K562 (cell line): ENCODE data around the gene FFAR1. TPM values are rescaled to one million over a fixed set of nuclear protein-coding genes. Genes with fewer than 3 reads are reported as not detected.

Experiments
- ATAC-seq: fragments of 200-7000 bp; cut with Tn5 transposase; 3 replicates; pipeline ENCODE4 v1.9.1; 2020; ENCODE audit warnings: moderate library complexity
- BruUV-seq: library from RNA; stranded (reverse); fragments of 400-500 nt; replicated peaks from 2 replicates; lab custom pipeline; 2021; lab: Mats Ljungman, UMichigan
- CTCF ChIA-PET: fragments of 300-600 bp; formaldehyde crosslinking; extraction: SDS; loops from one replicate; lab custom pipeline; 2021; ENCODE audit warnings: low intra/inter-chr PET ratio; lab: Yijun Ruan, JAX
- POLR2A ChIA-PET: fragments of 300-600, 350-650 bp; sonication (Branson Sonifier 250); formaldehyde crosslinking; extraction: SDS; loops from one replicate; lab custom pipeline; 2021; ENCODE audit warnings: antibody characterized with exemption, inconsistent platforms; lab: Yijun Ruan, JAX
- DNase-seq, 4 experiments: peaks; one replicate each; pipeline versions ENCODE4 v3.0.0 to v3.0.0-alpha.2; 2011 to 2018; ENCODE audit warnings: low spot score in 3 of 4, mixed read lengths in 3 of 4; ENCODE audit errors: extremely low read depth in 1 of 4
- FAIRE-seq: peaks from 2 replicates; lab custom pipeline; 2011; peaks lifted over from hg19 to GRCh38; lab: Jason Lieb, UNC
- H2AFZ ChIP-seq: 2 replicates; pipeline ENCODE4 v1.6.0; 2011; ENCODE audit warnings: low read depth, low read length, control low read depth, inconsistent platforms
- H3K27ac ChIP-seq: fragments of 200-600 bp; 3 replicates; pipeline ENCODE4 v1.8.0; 2011; ENCODE audit warnings: low read depth, mild to moderate bottlenecking, control low read depth, inconsistent platforms, low read length, moderate library complexity, mixed read lengths; ENCODE audit errors: extremely low read depth
- H3K27me3 ChIP-seq, 2 experiments: fragments of 300-600 bp in 1 of 2; 2 replicates in 1 of 2; 3 replicates in 1 of 2; pipeline versions ENCODE4 v1.6.0 to v1.8.0; 2011; ENCODE audit warnings: inconsistent platforms in 2 of 2, low read length in 2 of 2, mild to moderate bottlenecking in 1 of 2, mixed read lengths in 1 of 2, moderate library complexity in 1 of 2; ENCODE audit not compliant: control insufficient read depth in 2 of 2, insufficient read depth in 2 of 2
- H3K36me3 ChIP-seq: fragments of 300-600 bp; 3 replicates; pipeline ENCODE4 v1.8.0; 2011; ENCODE audit warnings: mild to moderate bottlenecking, low read length, inconsistent platforms; ENCODE audit not compliant: control insufficient read depth, insufficient read depth
- H3K4me1 ChIP-seq, 2 experiments: fragments of 200-600 bp in 1 of 2; replicated peaks in 1 of 2; 2 replicates in 1 of 2; 3 replicates in 1 of 2; pipeline versions ENCODE4 v1.5.1 to v1.8.0; 2011; ENCODE audit warnings: inconsistent platforms in 2 of 2, low read length in 2 of 2, mild to moderate bottlenecking in 1 of 2, mixed read lengths in 1 of 2, moderate library complexity in 1 of 2; ENCODE audit not compliant: control insufficient read depth in 2 of 2, insufficient read depth in 2 of 2
- H3K4me2 ChIP-seq: 2 replicates; pipeline ENCODE4 v1.6.1; 2011; ENCODE audit warnings: low read length, control low read depth, inconsistent platforms, mixed read lengths; ENCODE audit not compliant: insufficient read depth
- H3K4me3 ChIP-seq: fragments of 200-600 bp; sonication (generic), shearing (Covaris generic); 2 replicates; pipeline ENCODE4 v1.5.1; 2016; ENCODE audit warnings: control low read depth, inconsistent platforms
- H3K79me2 ChIP-seq: fragments of 200-600 bp; 3 replicates; pipeline ENCODE4 v1.8.0; 2011; ENCODE audit warnings: low read length, inconsistent platforms; ENCODE audit not compliant: control insufficient read depth, insufficient read depth
- H3K9ac ChIP-seq, 2 experiments: 2 replicates each; pipeline versions ENCODE4 v1.6.0 to v1.6.1; 2011; ENCODE audit warnings: low read depth in 2 of 2, low read length in 2 of 2, control low read depth in 1 of 2, inconsistent platforms in 1 of 2, mild to moderate bottlenecking in 1 of 2, mixed read lengths in 1 of 2; ENCODE audit not compliant: insufficient read depth in 1 of 2
- H3K9me1 ChIP-seq: one replicate; pipeline ENCODE4 v1.6.0; 2011; ENCODE audit warnings: inconsistent platforms, mild to moderate bottlenecking, low read length, moderate library complexity; ENCODE audit not compliant: control insufficient read depth, insufficient read depth
- H3K9me3 ChIP-seq: replicated peaks from 2 replicates; pipeline ENCODE4 v1.5.1; 2011; ENCODE audit warnings: low read depth, low read length, inconsistent platforms; ENCODE audit not compliant: control insufficient read depth, insufficient read depth
- H4K20me1 ChIP-seq: replicated peaks from 2 replicates; pipeline ENCODE4 v1.6.1; 2011; ENCODE audit warnings: low read length, inconsistent platforms, mixed read lengths; ENCODE audit not compliant: control insufficient read depth, insufficient read depth
- ELK3 ChIP-seq: fragments of 450-650 bp; formaldehyde crosslinking; IDR thresholded peaks from 2 replicates; pipeline ENCODE4 v1.4.0; 2020; ENCODE audit warnings: mild to moderate bottlenecking
- FOXP1 ChIP-seq: sonication (generic); formaldehyde crosslinking; IDR thresholded peaks from 2 replicates; pipeline ENCODE4 v1.8.0; 2022; ENCODE audit warnings: mild to moderate bottlenecking, missing genetic modification reagents
- JUNB ChIP-seq: fragments of 450-650 bp; formaldehyde crosslinking; conservative IDR thresholded peaks from 2 replicates; pipeline ENCODE4 v1.4.0; 2020; ENCODE audit warnings: mild to moderate bottlenecking
- MED1 ChIP-seq: sonication (generic); formaldehyde crosslinking; IDR thresholded peaks from 2 replicates; pipeline ENCODE4 v1.8.1; 2023; ENCODE audit warnings: missing genetic modification reagents, borderline replicate concordance
- NFYB ChIP-seq: IDR thresholded peaks from 2 replicates; pipeline ENCODE4 v1.6.1; 2011; ENCODE audit warnings: mild to moderate bottlenecking, moderate library complexity; ENCODE audit not compliant: insufficient read length; ENCODE audit errors: extremely low read depth
- POLR2G ChIP-seq: fragments of 200-400 bp; formaldehyde crosslinking; IDR thresholded peaks from 2 replicates; pipeline ENCODE4 v1.6.1; 2017; ENCODE audit warnings: low read depth, mild to moderate bottlenecking, antibody characterized with exemption, low read length, moderate library complexity
- RBM14 ChIP-seq: fragments of 200-400 bp; formaldehyde crosslinking; IDR thresholded peaks from 2 replicates; pipeline ENCODE4 v1.6.1; 2018; ENCODE audit warnings: low read depth, mild to moderate bottlenecking, low read length, moderate library complexity, borderline replicate concordance; ENCODE audit not compliant: insufficient read depth
- ZNF354B ChIP-seq: fragments of 250-450 bp; sonication (Bioruptor Pico); IDR thresholded peaks from 2 replicates; pipeline ENCODE4 v1.4.0; 2020
- ZNF561 ChIP-seq: fragments of 450-650 bp; formaldehyde crosslinking; conservative IDR thresholded peaks from 2 replicates; pipeline ENCODE4 v1.4.0; 2020; ENCODE audit warnings: mild to moderate bottlenecking, moderate library complexity
- WGBS: fragments of 100-300 bp; shearing (Covaris generic); methylation state at CpG from one replicate; pipeline ENCODE4 v1.1.6; 2016; ENCODE audit warnings: low coverage, mixed read lengths; ENCODE audit not compliant: insufficient coverage; ENCODE audit errors: missing lambda C conversion rate; 5-methylcytosine and 5-hydroxymethylcytosine counted together
- in situ Hi-C: fragments of 300-500 bp; cut with MboI; formaldehyde crosslinking; loops from 4 replicates; pipeline ENCODE4 v1.15.0; 2018; ENCODE audit warnings: inconsistent platforms, mixed read lengths
- intact Hi-C: fragments of 100-400 bp; cut with micrococcal nuclease; formaldehyde crosslinking; loops from 2 replicates; pipeline ENCODE4 v1.14.2; 2022
- polyA plus RNA-seq, 8 experiments: library from polyadenylated mRNA; depleted of rRNA in 4 of 8; stranded (reverse) in 5 of 8; unstranded in 3 of 8; fragments of >200 nt; fragmentation: Nextera tagmentation in 2 of 8; fragmentation: Illumina TruSeq in 1 of 8; extraction: Ambion mirVana in 2 of 8; extraction: Trizol in 1 of 8; gene quantifications; 2 replicates each; pipeline versions ENCODE4 v1.2.1 to v1.2.3, GENCODE V29; 2011 to 2014; ENCODE audit warnings: inconsistent platforms in 1 of 8, missing spikeins in 1 of 8
- total RNA-seq, 7 experiments: library from RNA; depleted of rRNA in 6 of 7; stranded (reverse); fragments of >200 nt in 6 of 7; fragmentation: Illumina TruSeq in 2 of 7; extraction: Trizol in 2 of 7; gene quantifications; 2 replicates each; pipeline versions ENCODE4 v1.2.1 to v1.2.3, GENCODE V29; 2011 to 2021; ENCODE audit warnings: low replicate concordance in 1 of 7

The FFAR1 gene
- total and polyA plus RNA-seq, 9 of the 15 experiments (the other 6 are each of a cell fraction or from before 2014, with no cell fraction given), result not detected

DNA sequence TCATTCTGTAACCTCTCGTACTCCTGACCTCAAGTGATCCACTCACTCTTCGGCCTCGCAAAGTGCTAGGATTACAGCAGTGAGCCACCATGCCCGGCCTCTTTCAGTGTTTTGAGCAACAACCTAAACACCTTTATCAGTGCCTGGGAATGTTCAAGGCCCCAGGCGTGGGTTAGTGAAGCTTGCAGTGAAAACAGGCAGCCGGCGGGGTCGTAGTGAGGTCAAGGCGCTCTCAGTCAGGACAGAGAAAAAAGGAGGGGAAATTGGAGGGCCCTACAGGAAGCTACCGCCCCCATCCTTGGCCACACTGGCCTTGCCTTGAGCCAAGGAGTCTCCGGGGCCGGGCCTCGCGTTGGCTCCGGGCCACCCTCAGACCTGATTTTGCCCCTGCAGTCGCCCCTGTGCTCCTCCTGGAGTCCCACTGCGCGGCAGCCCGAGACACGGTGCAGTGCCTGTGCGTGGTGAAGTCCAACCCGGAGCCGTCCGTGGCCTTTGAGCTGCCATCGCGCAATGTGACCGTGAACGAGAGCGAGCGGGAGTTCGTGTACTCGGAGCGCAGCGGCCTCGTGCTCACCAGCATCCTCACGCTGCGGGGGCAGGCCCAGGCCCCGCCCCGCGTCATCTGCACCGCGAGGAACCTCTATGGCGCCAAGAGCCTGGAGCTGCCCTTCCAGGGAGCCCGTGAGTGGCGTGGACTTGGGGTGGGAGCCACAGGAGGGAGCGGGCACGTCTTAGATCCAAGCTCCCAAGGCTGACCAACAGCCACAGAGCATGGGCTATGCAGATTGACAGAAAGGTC lies 38.0 kb upstream of the FFAR1 start:
- ATAC-seq, result peak; percentile 67
- ChIA-PET CTCF (no interaction called here), POLR2A (interaction anchor here (0.7 to 1.1 kb wide), 4 partner anchors 10 to 155 kb away, joined by 3 to 4 read pairs (median 3); no protein-coding TSS in a partner anchor)
- Histone ChIP-seq H3K4me3 (peak overlapping the region; percentile 4; the same call in 1 of the 2 replicates), H3K9ac (peak overlapping the region; percentile 79 to 90), H3K9me1 (peaks cover 3% of the 10 kb centered on the region), H2AFZ (peak overlapping the region; percentile 96), H4K20me1 (no peaks in the 10 kb centered on the region), H3K36me3 (no peaks in the 10 kb centered on the region), H3K4me1 (peaks cover 58 to 75% of the 10 kb centered on the region in 2 experiments), H3K4me2 (peak overlapping the region; percentile 65), H3K27me3 (no peaks in the 10 kb centered on the region), H3K79me2 (peaks cover 10% of the 10 kb centered on the region; the same call in 2 of the 3 replicates), H3K9me3 (no peaks in the 10 kb centered on the region), H3K27ac (peak overlapping the region; percentile 90)
- in situ Hi-C loops (no loop called here), intact Hi-C loops (no loop called here)
- DNase-seq, result peak; percentile 75 to 90 (median 80)
- no TSS peak for BruUV-seq
- peak; percentile 80 for FAIRE-seq
- 18% methylated on average over 45 of the region's 47 CpGs for WGBS
- TF ChIP-seq JUNB (CRISPR knock-in tag), result no peak
- TF ChIP-seq NFYB, result no peak
- no peak for TF ChIP-seq ELK3
- no peak for TF ChIP-seq ZNF354B
- TF ChIP-seq RBM14, result no peak
- peak; percentile 87 for TF ChIP-seq POLR2G
- 0 out of 2 replicates have a peak, but pooled peaks have one; percentile 9 for TF ChIP-seq MED1 (CRISPR knock-in tag)
- TF ChIP-seq FOXP1 (CRISPR knock-in tag), result no peak
- TF ChIP-seq ZNF561 (CRISPR knock-in tag), result no peak
